NCI-H748 (cell line): ENCODE data around the gene KIR2DL4.
"Not testable (repeated sequence)": the region's sequence is repeated elsewhere in the genome, so short reads cannot be mapped to it uniquely, and the experiment has no call there.

Source experiments
- DNase-seq: peaks from one replicate; lab custom pipeline; 2025; ENCODE audit not compliant: unreplicated experiment; lab: John Stamatoyannopoulos, UW

The KIR2DL4 gene

GRCh38 chr19:54804101-54804500 lies 691 bp downstream of the KIR2DL4 start:
- no peak for DNase-seq

- DNase-seq: no peak
These were observed 1.2 kb downstream of the KIR2DL4 start for GRCh38 chr19:54804571-54804970.

GRCh38 chr19:54805665-54806515 lies 2.5 kb downstream of the KIR2DL4 start:
- DNase-seq: no peak

- DNase-seq: no peak
These were observed 3.1 kb downstream of the KIR2DL4 start for GRCh38 chr19:54806516-54806838.

GRCh38 chr19:54814571-54814970 lies 11.2 kb downstream of the KIR2DL4 start:
- not testable (repeated sequence) for DNase-seq

GRCh38 chr19:54816251-54816650 lies 12.8 kb downstream of the KIR2DL4 start, which contains the start of gene KIR3DL1:
Gene KIR3DL1 (plus strand): TSS chr19:54816468.
- DNase-seq: not testable (repeated sequence)

GRCh38 chr19:54817670-54818536 lies 14.5 kb downstream of the KIR2DL4 start:
- no peak for DNase-seq

GRCh38 chr19:54824416-54824815 lies 21.0 kb downstream of the KIR2DL4 start:
- not testable (repeated sequence) for DNase-seq

GRCh38 chr19:54825326-54825725 lies 21.9 kb downstream of the KIR2DL4 start:
- DNase-seq: not testable (repeated sequence)

GRCh38 chr19:54828064-54828463 lies 24.7 kb downstream of the KIR2DL4 start:
- not testable (repeated sequence) for DNase-seq

GRCh38 chr19:54832496-54832895 lies 29.1 kb downstream of the KIR2DL4 start, which contains the start of gene KIR2DS4:
Gene KIR2DS4 (plus strand): TSS chr19:54832676.
- not testable (repeated sequence) for DNase-seq

GRCh38 chr19:54835126-54835525 lies 31.7 kb downstream of the KIR2DL4 start:
- DNase-seq: not testable (repeated sequence)

GRCh38 chr19:54837522-54837921 lies 34.1 kb downstream of the KIR2DL4 start:
- not testable (repeated sequence) for DNase-seq

GRCh38 chr19:54843171-54843570 lies 39.8 kb downstream of the KIR2DL4 start:
- DNase-seq: not testable (repeated sequence)

- not testable (repeated sequence) for DNase-seq
These were observed 46.7 kb downstream of the KIR2DL4 start, which contains the start of gene KIR3DL2 for GRCh38 chr19:54850061-54850640. Gene KIR3DL2 (plus strand): TSS chr19:54850443. CDS start chr19:54850476, 33 bp downstream.

GRCh38 chr19:54850930-54851329 lies 47.5 kb downstream of the KIR2DL4 start:
- no peak for DNase-seq

- no peak for DNase-seq
These were observed 47.9 kb downstream of the KIR2DL4 start for GRCh38 chr19:54851353-54851752.

GRCh38 chr19:54855241-54855640 lies 51.8 kb downstream of the KIR2DL4 start:
- not testable (repeated sequence) for DNase-seq

GRCh38 chr19:54858476-54858875 lies 55.1 kb downstream of the KIR2DL4 start:
- not testable (repeated sequence) for DNase-seq

GRCh38 chr19:54859421-54859820 lies 56.0 kb downstream of the KIR2DL4 start:
- not testable (repeated sequence) for DNase-seq

GRCh38 chr19:54863459-54863858 lies 60.0 kb downstream of the KIR2DL4 start:
- DNase-seq: not testable (repeated sequence)
